Thyroid gland (tissue), 4 donors: ENCODE results near the gene CAMSAP2.

Experiments used
- CTCF ChIP-seq, 6 experiments: fragments of 200-600 bp in 3 of 6; fragments of 450-650 bp in 3 of 6; sonication (generic) in 3 of 6; IDR thresholded peaks; one replicate each; pipeline ENCODE4 v1.5.1; 2016 to 2019; ENCODE audit warnings: antibody characterized with exemption in 6 of 6, mild to moderate bottlenecking in 2 of 6, inconsistent platforms in 1 of 6, moderate library complexity in 1 of 6
- POLR2A ChIP-seq, 2 donors: fragments of 450-650 bp; IDR thresholded peaks; one replicate each; pipeline ENCODE4 v1.6.1; 2017; ENCODE audit warnings: antibody characterized with exemption in 2 of 2, mild to moderate bottlenecking in 2 of 2, moderate library complexity in 1 of 2

- TF ChIP-seq CTCF (IDR thresholded peaks at IDR 0.05) (no peak), POLR2A (IDR thresholded peaks at IDR 0.05) (no peak)
Measured at GRCh38 chr1:200786788-200787187, 48.1 kb downstream of the CAMSAP2 start.
